ENCODE data around the gene ARSG.

- TF ChIP-seq POLR2A (IDR thresholded peaks at IDR 0.05; ENCODE audit: low read depth, low read length), result no peak
- no peak for TF ChIP-seq CTCF (conservative IDR thresholded peaks at IDR 0.05; ENCODE audit: low read depth, low read length)
- TF ChIP-seq MAZ (IDR thresholded peaks at IDR 0.05; ENCODE audit: borderline replicate concordance, low read depth, low read length), result no peak
- no peak for TF ChIP-seq RFX5 (IDR thresholded peaks at IDR 0.05; ENCODE audit: low read depth, low read length)
- TF ChIP-seq SMC3 (IDR thresholded peaks at IDR 0.05; ENCODE audit: low read depth, low read length), result no peak
- no peak for TF ChIP-seq USF2 (IDR thresholded peaks at IDR 0.05; ENCODE audit: low read depth, low read length)
- no peak for TF ChIP-seq FOS (IDR thresholded peaks at IDR 0.05; ENCODE audit: low read depth, low read length)
- TF ChIP-seq BHLHE40 (IDR thresholded peaks at IDR 0.05; ENCODE audit: low read depth, low read length), result no peak
- no peak for TF ChIP-seq MXI1 (IDR thresholded peaks at IDR 0.05; ENCODE audit: borderline replicate concordance, low read depth, low read length)
- TF ChIP-seq RAD21 (IDR thresholded peaks at IDR 0.05; ENCODE audit: low read length), result no peak
- no peak for TF ChIP-seq CHD1 (IDR thresholded peaks at IDR 0.05; ENCODE audit: low read depth, low read length)
- no peak for TF ChIP-seq NFE2L2 (IDR thresholded peaks at IDR 0.05; ENCODE audit: low read depth, low read length)
Observed at GRCh38 chr17:68425979-68426378, 134.7 kb downstream of the ARSG start.

All from IMR-90 (cell line).